Activated CD8-positive, alpha-beta memory T cell treated with anti-CD3 and anti-CD28 coated beads for 36 hours (primary cell): Measurements from ENCODE around the gene EIF3B. TPM values are rescaled to one million over a fixed set of nuclear protein-coding genes. Genes with fewer than 3 reads are reported as not detected.
"Not testable (repeated sequence)": the region's sequence is repeated elsewhere in the genome, so short reads cannot be mapped to it uniquely, and the experiment has no call there.

Experiments used
- CTCF ChIA-PET: fragments of 350-600 bp; sonication (Branson Sonifier 250); formaldehyde crosslinking; loops from one replicate; lab custom pipeline; 2021; ENCODE audit warnings: antibody characterized with exemption; lab: Charles Lee
- POLR2A ChIA-PET: fragments of 350-600 bp; sonication (Branson Sonifier 250); formaldehyde crosslinking; loops from one replicate; lab custom pipeline; 2021; ENCODE audit warnings: antibody characterized with exemption; lab: Charles Lee
- total RNA-seq, 2 experiments: library from RNA; stranded (reverse); gene quantifications; one replicate each; pipeline ENCODE4 v1.2.3, GENCODE V29; 2021

EIF3B gene
- total RNA-seq, result 100 to 1,000 TPM; 297 to 298 TPM

DNA sequence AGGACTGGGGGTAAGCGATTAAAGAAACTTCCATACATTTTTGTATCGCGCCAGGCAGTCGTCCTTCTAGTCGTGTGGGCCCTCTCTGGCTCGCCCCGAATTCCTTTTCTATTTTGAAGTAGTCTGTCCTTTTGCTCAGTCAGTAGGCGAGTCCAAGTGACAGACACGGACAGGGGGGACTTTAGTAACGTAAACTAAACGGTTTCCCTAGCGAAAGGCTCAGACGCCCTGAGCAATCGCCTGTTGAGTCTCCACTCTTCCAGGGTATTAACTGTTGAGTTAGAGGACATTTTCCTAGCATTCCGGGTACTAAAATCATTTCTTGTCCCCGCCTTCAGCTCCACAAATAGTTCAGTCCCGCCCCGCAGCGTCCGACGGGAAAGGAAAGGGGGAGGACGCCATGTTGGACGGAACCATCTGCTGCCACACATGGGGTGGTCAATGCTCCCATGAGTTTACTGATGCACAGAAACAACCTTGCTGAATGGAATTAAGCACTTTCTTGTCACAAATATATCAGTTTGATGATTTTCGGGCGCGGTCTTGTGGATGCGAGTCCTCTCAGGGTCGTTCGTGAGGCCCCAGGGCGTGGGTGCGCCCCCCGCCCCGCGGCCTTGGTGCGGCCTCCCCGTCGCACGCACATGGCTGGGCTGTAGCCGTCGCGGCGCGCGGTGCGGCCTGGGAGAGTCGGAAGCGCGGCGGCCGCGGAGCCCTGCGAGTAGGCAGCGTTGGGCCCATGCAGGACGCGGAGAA, at the start of gene EIF3B:
Gene EIF3B (plus strand): TSS at position 642 of the 753 bp plus-strand sequence. CDS start 95 bp downstream, at position 737.
- CTCF ChIA-PET, result interaction anchor here (1.0 to 1.3 kb wide), 5 partner anchors 11 to 114 kb away, joined by 3 to 4 read pairs (median 4); no protein-coding TSS in a partner anchor

DNA sequence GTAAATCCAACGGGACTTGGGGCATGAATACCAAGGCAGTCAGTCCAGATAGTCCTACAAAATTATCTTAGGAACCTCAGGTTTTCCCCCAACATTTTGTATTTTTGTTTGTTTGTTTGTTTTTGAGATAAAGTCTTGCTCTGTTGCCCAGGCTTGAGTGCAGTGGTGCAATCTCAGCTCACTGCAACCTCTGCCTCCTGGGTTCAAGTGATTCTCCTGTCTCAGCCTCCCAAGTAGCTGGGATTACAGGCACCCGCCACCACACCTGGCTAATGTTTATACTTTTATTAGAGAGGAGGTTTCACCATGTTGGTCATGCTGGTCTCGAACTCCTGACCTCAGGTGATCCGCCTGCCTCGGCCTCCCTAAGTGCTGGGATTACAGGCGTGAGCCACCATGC, 49.4 kb upstream of the EIF3B start:
- CTCF ChIA-PET, result interaction anchor here (0.6 kb wide), 1 partner anchor 17 kb away, joined by 4 read pairs; no protein-coding TSS in a partner anchor
- POLR2A ChIA-PET, result not testable (repeated sequence)

More for the DNA sequence above, at the start of gene EIF3B:
- POLR2A ChIA-PET, result interaction anchor here (1.0 to 1.5 kb wide), 4 partner anchors 8 to 168 kb away, joined by 3 to 5 read pairs (median 4); partner anchors contain the start of gene MAD1L1

DNA sequence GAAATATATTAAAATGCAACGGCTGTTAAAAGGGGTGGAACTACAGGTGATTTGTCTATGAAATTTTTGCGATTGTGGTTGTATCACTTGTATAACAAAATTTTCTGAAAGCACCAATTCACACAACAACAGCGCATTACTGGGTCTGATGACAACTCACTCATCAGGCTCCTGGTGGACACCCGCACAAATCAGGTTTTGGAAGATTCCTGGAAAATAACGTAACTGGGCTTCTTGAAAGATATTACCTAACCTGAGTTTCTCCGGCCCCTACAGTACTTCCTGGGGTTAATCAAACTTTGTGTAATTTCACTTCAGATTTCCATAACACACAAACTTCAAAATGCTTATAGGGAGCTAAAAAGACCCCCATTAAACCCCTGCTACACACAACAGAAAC, 47.9 kb upstream of the EIF3B start:
- POLR2A ChIA-PET, result no interaction called here
- CTCF ChIA-PET, result interaction anchor here (0.7 kb wide), 1 partner anchor 24 kb away, joined by 6 read pairs; no protein-coding TSS in a partner anchor

DNA sequence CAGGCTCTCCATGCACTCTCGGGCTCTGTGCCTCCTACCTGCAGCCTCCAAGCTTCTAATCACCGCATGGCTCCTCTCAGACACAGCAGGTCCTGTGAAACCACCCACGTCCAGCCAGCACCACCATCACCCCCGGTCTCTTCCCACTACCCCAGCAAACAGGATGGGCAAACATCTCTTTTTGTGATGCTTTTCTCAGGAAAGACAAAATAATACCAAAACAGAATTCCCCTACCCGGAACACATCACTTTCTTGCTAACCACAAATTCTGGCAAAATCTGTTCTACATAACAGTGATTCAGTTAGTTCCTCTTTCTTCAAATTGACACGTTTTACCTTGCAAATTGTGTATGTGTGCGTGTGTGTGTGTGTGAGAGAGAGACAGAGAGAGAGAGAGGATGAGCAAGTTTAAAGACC, 46.9 kb upstream of the EIF3B start:
- ChIA-PET CTCF (interaction anchor here (0.7 kb wide), 1 partner anchor 80 kb away, joined by 3 read pairs; no protein-coding TSS in a partner anchor), POLR2A (no interaction called here)

DNA sequence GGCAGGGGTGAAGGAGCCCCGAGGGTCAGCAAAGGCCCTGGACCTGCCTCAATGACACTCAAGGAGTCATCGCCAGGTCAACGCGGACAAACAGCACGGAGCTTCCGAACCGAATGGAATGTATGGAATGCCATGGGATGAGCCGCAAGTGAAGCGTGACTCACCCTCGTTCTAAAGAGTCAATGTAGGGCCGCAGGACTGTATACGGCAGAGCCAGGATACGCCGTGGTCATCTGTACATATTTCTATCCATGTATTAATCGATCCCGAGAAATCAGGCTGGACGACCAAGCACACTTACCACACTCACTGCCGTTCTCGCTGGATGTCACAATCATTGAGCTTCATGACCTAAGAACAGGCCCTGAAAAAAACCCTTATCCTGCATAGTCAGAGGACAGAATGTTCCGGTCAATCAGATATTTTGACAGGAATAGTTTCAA, 44.7 kb upstream of the EIF3B start:
- ChIA-PET CTCF (no interaction called here), POLR2A (no interaction called here)

DNA sequence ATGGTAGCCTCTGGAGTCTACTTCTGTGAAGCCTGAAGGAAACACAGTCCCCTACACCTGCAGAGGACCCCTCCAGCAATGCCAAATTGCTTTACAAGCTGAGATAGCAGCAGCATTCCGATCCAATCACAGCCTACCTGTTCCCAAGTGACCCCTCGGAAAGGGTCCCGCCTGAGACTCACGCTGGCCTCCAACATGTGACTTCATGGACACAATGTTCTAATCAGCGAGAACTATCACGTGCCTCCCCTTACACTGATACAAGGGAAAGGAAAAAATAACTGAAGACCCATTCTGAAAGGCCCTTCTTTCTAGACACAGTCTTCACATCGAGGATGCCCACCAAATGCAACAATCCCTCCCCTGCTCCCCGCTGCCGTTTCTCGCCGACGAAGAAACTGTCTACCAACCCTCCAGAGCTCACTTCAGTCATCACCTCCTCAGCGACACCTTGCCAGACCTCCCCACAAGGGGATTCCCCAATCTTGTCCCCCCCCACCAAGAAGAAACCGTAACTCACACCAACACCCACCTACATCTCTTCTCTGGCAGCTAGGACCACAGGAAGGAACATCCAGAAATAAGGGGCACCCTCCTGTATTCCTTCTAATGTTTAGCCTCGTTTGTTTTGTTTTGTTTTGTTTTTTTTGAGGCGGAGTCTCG, 42.2 kb upstream of the EIF3B start:
- ChIA-PET POLR2A (no interaction called here), CTCF (interaction anchor here (0.6 kb wide), 1 partner anchor 686 kb away, joined by 4 read pairs; no protein-coding TSS in a partner anchor)

DNA sequence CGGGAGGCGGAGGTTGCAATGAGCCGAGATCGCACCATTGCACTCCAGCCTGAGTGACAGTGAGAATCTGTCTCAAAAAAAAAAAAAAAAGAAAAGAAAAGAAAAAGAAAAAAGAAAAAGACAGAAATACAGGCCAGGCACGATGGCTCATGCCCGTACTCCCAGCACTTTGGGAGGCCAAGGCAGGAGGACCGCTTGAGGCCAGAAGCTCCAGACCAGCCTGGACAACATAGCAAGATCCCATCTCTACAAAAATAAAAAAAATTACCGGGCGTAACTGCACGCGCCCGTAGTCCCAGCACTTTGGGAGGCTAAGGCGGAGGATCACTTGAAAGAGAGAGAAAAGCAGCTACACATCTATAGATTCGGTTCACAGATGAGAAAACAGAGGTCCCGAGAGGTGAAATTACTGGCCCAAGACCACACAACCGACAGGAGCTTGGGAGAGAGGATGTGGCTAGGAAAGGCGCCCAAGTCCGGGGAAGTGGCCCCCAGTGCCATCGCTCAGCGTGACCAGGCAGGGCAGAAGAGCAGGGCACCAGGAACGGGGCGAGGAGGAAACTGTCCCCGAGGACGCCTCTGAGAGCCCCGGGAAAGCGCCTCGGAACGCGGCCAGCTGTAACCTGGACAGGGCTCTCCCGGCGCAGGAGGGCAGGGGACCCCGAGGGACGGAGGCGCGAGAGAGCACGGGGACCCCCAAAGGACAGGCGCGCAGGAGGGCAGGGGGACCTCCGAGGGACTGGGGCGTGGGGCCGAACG, 41.0 kb upstream of the EIF3B start:
- CTCF ChIA-PET, result interaction anchor here (0.7 kb wide), 1 partner anchor 65 kb away, joined by 4 read pairs; no protein-coding TSS in a partner anchor
- POLR2A ChIA-PET, result no interaction called here

DNA sequence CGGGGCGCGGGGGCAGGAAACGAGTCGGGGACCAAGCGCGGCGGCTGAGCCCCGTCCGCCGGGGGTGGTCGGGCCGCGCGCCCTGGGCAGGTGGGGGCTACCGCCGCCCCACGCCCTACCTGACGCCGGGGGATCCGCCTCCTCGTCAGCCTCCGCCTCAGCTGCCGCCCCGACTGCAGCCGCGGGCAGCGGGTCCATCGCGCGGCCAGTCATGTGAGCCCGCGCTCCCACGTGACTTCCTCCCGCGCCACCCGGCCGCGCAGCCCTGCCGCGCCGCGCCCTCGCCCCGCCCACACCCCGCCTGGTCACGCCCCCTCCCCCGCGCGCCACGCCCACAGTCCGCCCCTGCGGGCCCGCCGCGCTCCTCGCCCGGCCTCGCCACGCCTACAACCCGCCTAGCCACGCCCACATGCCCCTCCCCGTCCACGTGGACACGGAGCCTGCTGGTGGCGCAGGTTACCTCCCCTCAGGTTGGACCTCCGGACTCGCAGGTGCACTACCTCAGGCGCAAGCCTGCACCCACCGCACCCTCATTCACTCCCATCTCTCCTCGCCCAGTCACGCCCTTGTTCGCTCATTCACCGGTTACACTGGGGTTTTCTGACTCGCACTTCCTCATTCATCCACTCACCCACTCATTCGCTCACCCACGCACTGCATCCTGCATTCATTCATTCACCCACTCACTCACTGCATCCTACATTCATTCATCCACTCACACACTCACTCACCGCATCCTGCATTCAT, 40.2 kb upstream of the EIF3B start, which contains the start of gene SNX8:
Gene SNX8 (minus strand): TSS at position 233 of the 747 bp plus-strand sequence. CDS start 20 bp downstream, at position 213.
- CTCF ChIA-PET, result no interaction called here
- POLR2A ChIA-PET, result no interaction called here

DNA sequence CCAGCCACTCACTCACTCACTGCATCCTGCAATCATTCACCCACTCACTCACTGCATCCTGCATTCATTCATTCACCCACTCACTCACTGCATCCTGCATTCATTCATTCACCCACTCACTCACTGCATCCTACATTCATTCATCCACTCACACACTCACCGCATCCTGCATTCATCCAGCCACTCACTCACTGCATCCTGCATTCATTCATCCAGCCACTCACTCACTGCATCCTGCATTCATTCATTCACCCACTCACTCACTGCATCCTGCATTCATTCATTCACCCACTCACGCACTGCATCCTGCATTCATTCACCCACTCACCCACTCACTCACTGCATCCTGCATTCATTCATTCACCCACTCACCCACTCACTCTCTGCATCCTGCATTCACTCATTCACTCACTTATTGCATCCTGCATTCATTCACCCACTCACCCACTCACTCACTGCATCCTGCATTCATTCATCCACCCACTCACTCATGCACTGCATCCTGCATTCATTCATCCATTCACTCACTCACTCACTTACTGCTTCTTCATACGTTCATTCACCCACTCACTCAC, 39.6 kb upstream of the EIF3B start:
- CTCF ChIA-PET, POLR2A ChIA-PET: not testable (repeated sequence)

DNA sequence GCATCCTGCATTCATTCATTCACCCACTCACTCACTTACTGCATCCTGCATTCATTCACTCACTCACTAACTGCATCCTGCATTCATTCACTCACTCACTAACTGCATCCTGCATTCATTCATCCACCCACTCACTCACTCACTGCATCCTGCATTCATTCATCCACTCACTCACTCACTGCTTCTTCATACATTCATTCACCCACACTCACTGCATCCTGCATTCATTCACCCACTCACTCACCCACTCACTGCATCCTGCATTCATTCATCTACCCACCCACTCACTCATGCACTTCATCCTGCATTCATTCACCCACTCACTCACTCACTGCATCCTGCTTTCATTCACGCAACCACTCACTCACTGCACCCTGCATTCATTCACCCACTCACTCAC, 38.8 kb upstream of the EIF3B start:
- ChIA-PET POLR2A (no interaction called here), CTCF (no interaction called here)

DNA sequence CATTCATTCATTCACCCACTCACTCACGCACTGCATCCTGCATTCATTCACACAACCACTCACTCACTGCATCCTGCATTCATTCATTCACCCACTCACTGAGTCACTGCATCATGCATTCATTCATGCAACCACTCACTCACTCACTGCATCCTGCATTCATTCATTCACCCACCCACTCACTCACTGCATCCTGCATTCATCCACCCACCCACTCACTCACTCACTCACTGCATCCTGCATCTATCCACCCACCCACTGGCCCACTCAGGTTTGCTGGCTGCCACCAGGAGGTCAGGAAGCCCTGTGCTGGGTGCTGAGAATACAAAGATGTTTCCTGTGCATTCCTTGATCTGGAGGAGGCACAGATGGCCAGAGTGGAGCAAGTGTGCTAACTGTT, 38.0 kb upstream of the EIF3B start:
- ChIA-PET CTCF (no interaction called here), POLR2A (no interaction called here)

DNA sequence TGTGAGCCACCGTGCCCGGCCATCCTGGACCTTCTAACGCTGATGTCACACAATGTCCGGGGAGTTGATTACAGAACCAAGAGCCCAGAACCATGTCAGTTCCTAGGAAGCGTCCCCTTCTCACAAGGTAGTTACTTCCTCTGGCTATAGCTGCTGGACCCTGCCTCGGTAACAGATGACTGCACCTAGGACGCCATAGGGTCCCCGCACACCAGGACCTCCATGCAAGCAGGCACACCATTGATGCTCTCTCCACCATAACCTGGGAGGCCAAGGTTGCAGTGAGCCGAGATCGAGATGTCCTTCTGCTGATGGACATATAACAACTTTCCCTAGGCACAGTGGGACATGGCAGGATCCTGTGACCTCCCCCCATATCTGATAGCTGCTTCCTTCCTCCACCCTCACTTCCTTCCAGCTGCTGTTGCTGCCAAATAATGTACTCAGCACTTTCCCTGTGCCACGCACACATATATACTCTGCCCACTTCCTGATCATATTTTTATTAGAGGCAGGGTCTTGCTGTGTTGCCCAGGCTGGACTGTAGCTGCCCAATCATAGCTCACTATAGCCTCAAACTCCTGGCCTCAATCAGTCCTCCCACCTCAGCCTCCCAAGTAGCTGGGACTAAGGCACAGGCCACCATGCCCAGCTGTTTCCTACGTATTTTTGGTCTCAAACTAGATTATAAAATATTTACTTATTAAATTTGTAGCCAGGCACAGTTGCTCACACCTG, 36.9 kb upstream of the EIF3B start:
- ChIA-PET CTCF (interaction anchor here (0.6 kb wide), 2 partner anchors 9 to 529 kb away, joined by 3 read pairs; no protein-coding TSS in a partner anchor), POLR2A (no interaction called here)

DNA sequence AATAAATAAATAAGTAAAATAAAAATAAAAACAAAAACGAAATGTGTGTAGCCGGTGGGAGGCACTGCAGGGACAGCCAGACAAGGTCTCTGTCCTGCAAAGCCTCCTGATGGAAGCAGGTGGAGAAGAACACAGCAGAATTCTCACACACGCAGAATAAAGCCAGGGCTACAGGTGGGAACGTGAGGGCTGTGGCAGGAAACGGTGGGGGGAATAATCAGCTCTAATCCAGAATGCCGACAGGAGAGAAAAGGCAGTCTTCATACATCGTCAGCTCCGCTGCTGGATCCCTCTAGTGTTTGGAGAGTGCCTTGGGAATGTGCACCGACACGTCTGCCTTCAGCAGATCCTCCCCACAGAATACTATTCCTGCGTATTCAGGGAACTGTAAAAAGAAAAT, 33.6 kb upstream of the EIF3B start:
- CTCF ChIA-PET, result no interaction called here
- POLR2A ChIA-PET, result no interaction called here

DNA sequence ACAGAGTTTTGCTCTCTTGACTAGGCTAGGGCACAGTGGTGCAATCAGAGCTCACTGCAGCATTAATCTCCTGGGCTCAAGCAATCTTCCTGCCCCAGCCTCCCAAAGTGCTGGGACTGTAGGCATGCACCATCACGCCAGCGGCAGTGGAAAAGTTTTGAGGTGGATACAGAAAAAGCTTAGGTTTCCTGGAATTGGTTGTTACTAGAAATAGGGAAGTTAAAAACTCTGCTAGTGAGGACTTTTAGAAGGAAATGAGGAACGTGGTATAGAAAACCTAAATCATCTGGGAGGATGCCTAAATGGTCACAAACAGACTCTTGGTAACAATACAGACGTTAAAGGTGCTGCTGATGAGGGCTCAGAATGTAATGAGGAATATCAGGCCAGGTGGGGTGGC, 29.5 kb upstream of the EIF3B start:
- ChIA-PET POLR2A (interaction anchor here (0.6 kb wide), 1 partner anchor 15 kb away, joined by 3 read pairs; no protein-coding TSS in a partner anchor), CTCF (interaction anchor here (0.7 kb wide), 1 partner anchor 23 kb away, joined by 3 read pairs; no protein-coding TSS in a partner anchor)

DNA sequence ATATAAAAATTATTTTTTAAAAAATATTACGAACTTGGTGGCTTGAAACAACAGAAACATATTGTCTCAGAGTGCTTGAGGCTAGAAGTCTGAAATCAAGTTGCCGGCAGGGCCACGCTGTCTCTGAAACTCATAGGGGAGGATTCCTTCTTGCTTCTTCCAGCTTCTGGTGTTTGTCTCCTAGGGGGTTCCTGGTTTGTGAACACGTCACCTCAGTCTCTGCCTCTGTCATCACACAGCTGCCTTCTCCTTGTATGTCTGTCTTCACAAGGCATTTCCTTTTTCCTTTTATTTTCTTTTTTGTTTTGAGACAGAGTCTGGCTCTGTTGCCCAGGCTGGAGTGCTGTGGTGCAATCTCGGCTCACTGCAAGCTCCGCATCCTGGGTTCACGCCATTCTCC, 27.7 kb upstream of the EIF3B start:
- ChIA-PET POLR2A (no interaction called here), CTCF (interaction anchor here (0.9 kb wide), 1 partner anchor 12 kb away, joined by 3 read pairs; no protein-coding TSS in a partner anchor)

DNA sequence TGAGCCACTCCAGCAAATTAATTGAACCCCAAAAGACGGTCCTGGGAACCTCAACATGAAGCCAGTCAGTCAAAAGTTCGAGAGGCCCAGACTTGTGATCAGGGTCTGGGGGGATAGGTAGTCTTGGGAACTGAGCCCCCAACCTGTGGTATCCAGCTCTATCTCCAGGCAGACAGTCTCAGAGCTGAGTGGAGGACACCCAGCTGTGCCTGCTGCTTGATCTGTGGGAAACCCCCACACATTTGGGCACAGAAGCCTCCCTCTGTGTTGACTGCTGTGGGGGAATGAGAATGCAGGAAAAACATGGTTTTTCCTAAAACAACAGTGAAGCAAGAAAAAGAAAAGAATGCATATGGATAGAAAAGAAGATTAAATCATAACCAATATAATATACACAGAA, 24.1 kb upstream of the EIF3B start:
- ChIA-PET CTCF (interaction anchor here (0.6 kb wide), 1 partner anchor 23 kb away, joined by 6 read pairs; no protein-coding TSS in a partner anchor), POLR2A (no interaction called here)

DNA sequence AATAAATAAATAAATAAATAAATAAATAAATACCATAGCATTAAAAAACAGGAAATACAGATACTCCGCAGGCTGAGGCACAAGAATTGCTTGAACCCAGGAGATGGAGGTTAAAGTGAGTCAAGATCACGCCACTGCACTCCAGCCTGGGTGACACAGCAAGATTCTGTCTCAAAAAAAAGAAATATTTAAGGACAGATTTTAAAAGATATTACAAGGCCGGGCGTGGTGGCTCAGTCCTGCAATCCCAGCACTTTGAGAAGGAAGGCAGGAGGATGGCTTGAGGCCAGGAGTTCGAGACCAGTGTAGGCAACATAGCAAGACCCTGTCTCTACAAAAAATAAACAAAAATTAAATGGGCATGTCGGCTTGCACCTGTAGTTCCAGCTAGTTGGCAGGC, 22.9 kb upstream of the EIF3B start:
- ChIA-PET POLR2A (no interaction called here), CTCF (no interaction called here)
